Activated T-helper 1 cell treated with Interleukin-2 at 50 U/mL for 16 hours (primary cell): ENCODE results near the gene SNAPC4.

Source experiments
- DNase-seq: peaks from one replicate; pipeline ENCODE4 v3.0.0-alpha.2; 2020; ENCODE audit warnings: low read depth

Gene SNAPC4

DNA sequence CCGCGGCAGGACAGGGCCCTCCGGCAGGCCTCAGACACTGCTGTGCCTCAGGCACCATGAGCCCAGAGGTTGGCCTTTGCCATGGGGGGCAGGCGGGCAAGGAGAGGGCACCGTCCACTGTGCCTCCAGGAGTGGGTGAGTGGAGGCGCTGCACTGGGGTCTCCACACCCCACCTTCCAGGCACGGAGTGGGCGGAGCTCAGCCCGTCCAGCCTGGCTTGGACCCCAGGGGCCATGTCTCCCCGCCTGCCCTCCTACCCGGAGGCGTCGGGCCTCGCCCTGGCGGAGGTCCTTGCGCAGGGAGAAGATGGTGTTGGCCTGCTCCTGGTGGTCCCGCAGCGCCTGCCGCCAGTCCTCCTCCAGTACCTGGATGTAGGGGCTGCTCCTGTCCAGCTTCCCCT lies 29.9 kb downstream of the SNAPC4 start:
- DNase-seq: no peak

DNA sequence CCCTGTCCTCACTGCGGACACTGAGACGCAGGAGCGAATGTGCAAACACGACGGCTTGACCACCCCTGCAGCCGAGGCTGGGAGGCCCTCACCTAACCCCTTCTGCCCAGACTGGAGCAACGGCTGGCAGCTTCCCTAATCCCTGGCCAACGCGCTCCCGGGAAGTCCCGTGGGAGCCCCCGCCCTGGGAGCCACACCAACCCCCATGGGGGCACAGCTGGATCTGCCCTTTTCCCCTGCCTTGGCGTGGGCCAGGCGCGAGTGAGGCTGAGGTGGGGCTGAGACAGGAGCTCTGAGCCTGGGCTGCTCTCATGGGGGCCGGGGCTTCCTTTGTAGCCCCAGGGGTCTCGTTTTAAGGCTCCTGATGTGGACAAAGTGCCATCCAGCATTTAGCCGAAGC lies 31.8 kb downstream of the SNAPC4 start:
- DNase-seq: no peak

DNA sequence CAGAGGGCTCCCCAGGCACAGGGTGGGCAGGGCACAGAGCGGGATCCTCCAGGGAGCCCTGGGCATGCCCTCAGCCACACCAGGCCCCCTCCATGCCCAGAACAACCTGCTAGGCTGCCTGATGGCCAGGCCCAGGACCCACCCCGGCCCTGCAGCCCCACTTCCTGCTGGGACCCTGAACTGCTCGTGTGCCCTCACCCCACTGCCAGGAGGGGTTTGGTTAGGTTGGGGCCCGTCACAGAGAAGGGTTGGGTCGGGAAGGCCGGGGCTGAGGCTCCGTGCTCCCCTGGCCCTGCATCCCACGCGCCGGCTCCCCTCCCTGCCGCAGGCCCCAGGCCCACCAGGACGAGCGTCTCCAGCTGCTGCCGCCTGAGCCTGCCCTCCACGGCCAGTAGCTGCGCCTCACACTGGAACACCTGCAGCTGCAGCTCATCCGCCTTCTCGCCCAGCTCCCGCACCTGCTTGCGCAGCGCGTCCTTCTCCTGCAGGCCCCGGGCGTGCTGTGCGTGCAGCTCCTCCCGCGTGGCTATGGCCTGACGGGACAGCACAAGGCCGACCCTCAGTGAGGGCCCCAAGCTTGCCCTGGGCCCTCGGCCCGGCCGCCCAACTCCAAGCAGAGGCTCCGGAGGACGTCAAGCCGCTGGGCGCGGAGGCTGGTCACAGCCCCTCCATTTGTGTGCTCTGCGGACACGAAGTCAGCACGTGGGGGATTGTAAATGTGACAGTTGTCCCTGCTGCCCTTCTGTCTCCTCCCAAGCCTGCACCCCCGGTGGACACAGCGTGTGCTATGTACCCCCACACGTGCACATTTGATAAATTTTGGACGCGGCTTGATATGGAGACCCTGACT lies 32.4 kb downstream of the SNAPC4 start:
- no peak for DNase-seq

DNA sequence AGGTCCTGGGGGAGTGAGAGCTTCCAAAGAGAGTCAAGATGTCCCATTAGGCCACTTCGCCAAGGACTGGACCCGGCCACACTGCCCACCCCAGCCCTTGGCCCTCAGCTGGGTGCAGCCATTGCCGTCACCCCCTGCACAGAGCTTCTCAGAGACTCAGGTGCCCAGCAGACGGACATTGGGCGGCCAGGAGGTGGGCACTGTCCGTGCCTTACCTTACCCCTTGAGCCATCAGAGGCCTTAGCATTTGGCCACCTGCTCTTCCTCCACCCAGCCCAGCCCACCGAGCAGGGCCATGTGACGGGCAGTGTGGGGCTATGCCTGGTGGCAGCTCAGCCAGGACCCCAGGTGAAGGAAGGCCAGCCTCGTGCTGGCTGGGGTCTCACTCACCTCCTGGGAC lies 33.1 kb downstream of the SNAPC4 start:
- no peak for DNase-seq

DNA sequence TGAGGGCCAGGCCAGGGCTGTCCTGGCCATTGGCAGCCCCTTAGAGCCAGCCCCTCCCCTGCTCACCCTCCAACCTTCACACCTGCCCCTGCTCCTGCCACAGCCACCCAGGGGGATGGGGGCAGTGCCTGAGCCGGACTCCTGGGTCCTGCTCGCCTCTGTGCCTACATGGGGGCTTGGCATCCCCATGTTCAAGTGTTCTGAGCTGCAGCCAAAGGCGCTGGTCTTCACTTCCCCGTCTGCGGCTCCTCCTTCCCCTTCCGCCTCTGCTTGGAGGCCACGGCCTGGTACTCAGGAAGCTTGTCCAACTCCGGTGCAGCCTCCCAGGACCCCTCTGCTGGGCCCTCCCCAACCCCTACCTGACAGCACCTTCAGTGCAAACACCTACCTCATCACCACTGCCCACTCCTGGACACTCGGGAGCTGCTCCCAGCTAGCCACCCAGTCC lies 34.2 kb downstream of the SNAPC4 start:
- no peak for DNase-seq

DNA sequence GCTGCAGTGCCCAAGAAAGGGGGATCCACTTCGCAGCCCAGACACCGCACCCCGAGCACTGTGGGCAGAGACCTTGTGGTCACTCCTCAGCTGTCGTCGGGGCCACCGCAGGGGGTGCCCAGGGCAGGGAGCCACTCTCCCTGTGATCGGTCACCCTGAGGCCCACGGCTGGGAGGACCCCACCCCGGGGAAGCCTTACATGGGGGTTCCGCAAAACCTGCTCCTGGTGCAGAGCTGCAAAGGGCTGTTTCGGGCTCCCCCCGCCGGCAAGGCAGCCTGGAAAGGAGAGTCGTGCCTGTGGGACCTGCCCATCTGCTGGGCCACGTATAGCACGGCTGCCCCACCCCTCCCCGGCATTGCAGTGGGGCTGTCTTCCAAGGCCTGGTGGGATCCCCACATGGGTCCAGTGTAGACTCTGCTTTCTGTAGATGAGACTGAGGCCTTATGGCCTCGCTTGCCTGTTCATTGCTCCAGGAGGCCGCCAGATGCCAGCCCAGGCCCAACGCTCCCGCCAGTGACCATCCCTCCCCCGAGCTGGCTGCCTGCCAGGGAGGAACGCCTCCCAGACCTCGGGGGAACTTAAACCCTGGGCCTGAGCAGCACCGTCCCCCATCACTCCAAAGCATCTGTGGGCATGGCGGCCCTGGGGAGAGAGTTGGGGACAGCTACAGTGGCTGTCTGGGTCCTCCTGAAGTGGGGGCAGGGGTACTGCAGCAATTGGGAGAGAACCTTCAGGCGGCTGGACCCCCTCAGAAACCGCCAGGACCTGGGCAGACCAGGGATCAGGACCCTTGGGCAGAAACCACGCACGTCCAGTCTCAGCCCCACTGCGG lies 34.8 kb downstream of the SNAPC4 start:
- DNase-seq: no peak

DNA sequence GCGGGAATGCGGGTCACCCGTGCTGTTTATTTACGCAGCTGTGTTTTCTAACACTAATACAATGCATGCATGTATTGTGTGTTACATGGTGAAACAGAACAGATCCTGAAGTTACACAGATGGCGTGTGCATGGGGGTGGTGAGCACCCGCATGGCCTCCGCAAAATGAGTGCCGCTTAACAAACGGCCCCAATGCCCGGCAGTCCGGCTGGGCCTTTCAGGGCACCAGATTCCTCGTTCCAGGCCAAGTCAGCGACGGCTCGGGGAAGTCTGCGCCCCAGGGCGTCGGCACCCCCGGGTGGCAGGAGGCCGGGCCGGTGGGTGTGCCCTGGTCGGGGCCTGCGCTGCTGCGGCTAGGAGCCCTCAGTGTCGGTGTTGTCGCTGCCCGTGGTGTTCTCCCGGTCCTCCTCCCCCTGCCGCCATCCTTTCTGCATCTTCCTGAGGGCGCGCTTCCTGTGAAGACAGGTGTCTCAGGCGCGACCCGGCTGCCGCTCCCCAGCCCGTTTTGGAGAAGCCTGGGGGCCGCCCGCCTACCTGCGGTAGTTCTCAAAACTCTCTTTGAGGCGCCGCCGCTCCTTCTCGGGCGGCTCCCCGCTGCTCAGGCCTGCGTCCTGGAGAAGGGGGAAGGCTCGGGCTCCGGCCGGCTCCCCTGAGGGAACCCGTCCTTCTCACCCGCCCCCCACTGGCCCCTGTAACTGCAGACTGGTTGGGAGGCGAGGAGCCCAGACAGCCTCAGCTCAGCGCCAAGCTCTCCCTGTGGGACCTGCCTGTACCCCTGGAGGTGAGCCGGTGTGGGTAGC lies 35.8 kb downstream of the SNAPC4 start:
- no peak for DNase-seq

DNA sequence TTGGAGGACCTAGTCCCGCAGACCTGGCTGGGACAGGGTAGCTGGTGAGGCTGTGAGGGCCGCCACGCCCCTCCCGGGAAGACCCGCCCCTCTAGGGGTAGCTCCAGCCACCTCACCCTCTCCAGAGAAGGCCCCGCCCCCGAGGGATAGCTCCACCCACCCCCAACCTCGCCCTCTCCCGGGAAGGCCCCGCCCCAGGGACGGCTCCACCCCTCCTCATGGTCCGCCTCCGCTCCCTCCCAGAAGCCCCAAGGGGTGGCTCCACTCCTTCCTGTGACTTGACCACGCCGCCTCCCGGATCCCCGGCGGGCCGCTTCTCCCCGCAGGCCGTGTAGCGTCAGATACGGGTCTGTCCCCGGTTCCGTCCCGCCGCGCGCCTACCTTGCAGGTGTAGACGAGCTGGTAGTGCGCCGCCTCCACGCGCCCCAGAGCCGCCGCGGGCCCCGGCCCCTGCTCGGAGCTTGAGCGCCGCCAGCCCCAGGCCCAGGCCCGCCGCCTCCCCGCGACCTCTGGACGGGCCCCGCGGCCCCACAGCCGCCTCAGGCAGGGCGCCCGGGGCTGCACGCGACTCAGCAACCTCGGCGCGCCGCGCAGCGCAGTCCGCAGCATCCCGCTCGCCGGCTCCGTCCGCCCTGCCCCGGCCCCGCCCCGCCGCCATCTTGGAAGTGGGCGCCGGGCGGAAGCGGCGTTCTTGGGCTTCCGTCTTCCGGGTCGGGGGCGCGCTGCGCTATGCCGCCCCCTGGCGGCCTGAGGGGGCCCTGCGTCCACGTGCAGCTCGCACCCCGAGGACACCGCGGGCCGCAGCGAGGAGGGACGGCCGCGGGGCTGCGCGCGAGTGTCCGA lies 36.6 kb downstream of the SNAPC4 start, which contains the start of gene DNLZ:
TSS of gene DNLZ (minus strand) at position 639 of the 843 bp plus-strand sequence. CDS start at position 609, 30 bp downstream.
- peak; percentile 85 for DNase-seq

DNA sequence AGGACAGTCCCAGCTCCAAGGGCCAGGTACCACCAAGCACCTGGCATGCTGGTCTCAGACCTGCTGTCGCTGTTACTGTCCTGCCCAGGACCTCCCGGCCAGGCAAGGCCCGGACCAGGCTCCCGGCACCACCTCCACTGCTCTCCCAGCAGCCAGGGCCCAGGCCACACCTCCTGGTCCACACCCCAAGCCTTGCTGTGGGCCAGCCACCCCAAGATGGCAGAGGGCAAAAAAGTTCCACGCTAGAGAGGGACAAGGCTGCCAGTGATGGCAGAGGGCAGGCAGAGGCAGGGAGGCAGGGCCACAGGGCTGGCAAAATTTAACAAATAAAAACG lies 37.6 kb downstream of the SNAPC4 start:
- DNase-seq: no peak

DNA sequence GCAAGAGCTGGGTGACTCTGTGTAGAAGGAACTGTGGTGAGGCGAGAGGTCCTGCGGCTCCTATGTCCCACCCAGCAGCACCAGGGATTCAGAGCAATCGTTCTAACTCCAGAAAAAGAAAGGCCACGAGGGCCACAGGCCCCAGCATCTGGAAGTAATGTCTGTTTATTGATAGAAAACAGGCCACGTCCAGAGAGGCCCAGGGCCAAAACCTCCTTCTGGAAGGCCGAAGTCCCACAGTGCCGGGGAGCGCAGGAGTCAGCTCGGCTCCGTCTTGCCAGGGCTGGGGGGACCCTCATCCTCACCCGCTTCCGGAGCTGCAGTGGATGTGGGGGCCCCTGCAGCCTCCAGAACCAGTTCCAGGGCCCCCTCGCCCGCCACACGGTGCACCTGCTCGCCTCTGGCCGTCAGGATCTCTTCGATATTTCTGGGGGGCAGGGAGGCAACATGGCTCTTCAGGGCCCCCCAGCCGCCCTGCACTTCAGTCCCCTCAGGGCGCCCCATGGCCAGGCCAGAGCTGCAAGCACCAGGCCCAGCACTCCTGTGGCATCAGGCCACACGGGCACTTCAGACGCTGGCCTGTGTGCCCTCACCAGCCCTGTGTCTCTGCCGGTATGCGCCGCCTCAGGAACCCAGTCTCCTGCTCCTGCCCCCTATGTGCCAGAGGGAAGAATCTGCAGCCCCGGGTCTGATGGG lies 38.1 kb downstream of the SNAPC4 start:
- DNase-seq: no peak

DNA sequence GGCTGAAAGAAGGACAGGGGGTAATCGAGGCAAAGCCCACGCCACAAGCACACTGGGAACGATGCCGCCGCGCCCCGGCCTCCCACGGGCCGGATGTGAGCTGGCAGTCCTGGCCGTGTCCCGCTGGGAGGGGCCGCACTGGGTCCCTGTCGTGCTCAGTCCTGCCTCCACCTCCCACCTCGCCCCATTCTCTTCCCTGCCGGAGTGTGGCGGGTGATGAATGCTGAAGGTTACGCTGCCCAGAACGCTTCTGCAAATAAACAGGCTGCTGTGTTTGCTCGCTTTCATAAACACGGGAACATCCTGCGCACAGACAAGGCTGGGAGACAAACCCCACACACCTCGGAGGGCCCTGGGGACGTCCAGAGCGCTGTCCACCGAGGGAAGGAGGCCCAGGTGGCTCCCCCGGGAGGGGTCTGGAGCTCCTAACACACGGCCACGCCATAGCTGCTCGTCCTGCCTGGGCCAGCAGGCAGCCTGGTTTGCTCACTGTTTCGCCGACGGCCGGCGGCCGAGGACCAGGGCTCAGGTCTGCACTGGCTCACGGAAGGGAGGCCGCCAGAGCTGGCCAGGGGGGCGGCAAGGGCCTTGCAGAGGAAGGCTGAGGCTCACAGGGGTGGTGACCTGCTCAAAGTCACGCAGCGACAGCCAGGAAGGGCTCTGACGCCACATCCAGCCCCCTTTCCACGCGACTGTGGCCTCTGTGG lies 38.8 kb downstream of the SNAPC4 start:
- no peak for DNase-seq

DNA sequence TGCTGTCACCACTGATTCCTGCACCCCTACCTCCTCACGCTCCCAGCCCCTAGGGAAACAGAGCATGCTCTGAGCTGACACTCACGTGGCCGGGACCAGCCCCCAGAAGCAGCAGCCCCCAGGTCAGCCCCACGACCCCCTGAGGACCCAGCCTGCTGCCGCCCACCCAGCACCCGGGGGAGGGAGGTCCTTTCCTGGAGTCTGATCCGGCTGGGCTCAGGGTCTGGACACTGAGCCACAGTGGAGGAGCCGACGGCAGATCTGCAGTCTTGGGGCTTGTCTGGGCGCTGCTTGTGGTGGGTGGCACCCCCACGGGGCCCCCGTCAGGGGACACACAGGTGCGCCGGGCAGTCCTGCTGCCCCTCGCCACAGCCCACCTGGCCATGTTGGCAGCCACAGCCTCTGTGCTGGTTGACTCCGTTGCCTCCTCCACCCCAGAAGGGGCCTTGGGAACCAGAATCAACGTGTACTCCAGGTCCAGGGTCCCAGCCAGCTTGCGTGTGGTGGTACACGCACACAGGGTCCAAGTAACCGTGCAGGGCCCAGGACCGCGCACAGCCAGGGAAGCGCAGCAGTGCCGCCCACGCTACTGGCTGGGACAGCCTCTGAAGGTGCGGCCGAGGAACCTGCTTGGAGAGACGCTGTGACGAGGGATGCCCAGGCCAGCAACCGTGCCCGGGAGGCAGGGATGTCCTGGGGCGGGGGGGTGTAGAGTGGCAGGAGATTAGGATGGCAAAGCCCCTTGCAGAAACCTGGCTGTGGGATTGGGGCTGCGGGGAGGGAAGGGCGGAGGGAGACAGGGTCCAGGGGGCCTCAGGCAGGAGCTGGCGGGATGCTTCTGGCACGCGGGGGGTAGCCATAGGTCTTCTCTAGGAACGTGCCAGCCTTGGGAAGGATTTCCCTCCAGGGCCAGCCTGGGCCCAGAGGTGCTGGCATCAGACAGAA lies 39.9 kb downstream of the SNAPC4 start:
- DNase-seq: no peak

DNA sequence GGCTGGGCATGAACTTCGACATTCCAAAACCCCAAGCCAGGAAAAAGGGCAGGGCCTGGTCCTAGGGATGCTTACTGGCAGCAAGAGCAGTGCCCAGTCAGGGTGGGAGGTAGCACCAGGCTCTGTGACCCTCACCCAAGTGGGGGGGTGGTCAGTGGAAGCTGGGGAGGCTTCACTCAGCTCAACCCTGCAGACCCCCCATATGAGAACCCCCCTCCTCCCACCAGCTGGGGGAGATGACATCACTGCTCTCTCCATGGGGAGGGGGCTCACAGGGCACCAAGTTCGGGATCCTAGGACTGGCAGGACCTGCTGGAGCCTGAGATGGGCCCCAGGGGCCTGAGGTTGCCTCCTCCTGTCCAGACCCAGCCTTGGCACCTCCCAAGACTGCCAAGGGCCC lies 41.1 kb downstream of the SNAPC4 start:
- DNase-seq: no peak

DNA sequence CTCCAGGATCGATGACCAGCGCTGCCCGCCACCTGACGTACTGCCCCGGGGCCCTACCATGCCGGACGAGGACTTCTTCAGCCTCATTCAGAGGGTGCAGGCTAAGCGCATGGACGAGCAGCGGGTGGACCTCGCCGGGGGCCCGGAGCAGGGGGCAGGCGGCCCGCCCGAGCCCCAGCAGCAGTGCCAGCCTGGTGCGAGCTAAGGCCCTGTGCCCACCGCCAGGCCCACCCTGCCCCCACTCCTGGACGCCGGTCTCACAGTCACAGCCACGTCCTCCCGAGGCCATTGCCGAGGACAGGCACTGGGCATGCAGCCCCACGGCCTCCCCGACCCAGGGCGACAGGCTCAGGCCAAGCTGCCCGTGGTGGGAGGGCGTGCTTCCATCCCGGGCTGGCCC lies 42.0 kb downstream of the SNAPC4 start:
- no peak for DNase-seq

DNA sequence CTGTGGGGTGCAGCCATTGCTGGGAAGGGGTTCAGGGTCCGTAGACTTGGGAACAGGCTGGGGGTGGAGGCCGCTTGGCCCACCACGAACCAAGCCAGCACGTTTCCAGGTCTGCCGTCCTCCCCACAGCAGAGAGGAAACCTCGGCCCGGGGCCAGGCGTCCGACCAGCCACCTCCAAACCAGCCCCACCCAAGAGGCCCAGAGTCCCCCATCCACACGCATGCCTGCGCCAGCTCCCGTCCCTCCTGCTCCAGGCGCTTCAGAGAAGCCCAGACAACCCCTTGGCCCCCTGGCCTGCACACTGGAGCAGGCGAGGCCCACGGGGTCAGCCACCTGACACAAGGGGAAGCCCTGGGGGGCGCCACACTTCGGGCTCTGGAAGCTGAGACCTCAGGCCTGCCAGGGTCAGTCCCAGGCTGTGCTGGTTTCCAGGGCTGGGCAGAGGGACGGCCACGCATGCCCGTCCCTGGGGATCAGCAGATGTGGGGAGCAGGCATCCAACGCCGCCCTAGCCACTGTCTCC lies 42.7 kb downstream of the SNAPC4 start:
- DNase-seq: no peak

DNA sequence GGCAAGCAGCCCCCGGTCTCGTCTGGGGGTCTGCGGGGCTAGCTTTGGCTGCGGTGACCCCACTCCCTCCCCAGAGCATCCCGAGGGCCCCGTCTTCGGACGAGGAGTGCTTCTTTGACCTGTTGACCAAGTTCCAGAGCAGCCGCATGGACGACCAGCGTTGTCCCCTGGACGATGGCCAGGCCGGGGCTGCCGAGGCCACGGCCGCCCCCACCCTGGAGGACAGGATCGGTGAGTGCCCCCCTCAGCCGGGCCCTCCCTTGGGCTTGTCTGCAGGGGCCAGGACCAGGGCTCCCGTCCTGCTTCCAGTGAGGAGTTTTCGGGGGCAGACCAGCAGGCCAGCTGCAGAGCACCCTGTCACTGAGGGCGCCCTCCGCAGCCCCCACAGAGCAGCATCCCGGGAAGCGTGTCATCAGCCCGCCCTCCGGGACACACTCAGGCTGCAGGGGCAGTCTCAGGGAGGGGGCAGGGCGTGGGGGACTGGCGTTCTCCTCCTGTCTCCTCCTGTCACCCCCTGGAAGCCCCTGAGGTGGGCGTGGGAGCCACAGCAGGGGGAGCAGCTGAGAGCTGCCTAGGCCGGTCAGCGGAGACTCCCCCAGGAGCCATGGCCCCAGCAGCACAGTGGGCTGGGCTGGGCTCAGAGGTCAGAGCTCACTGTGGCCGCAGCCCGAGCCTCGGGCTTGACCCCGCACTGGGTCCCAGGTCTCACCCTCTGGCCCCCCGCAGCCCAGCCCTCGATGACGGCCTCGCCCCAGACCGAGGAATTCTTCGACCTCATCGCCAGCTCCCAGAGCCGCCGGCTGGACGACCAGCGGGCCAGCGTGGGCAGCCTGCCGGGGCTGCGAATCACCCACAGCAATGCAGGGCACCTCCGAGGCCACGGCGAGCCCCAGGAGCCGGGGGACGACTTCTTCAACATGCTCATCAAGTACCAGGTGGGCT lies 44.1 kb downstream of the SNAPC4 start:
- no peak for DNase-seq

DNA sequence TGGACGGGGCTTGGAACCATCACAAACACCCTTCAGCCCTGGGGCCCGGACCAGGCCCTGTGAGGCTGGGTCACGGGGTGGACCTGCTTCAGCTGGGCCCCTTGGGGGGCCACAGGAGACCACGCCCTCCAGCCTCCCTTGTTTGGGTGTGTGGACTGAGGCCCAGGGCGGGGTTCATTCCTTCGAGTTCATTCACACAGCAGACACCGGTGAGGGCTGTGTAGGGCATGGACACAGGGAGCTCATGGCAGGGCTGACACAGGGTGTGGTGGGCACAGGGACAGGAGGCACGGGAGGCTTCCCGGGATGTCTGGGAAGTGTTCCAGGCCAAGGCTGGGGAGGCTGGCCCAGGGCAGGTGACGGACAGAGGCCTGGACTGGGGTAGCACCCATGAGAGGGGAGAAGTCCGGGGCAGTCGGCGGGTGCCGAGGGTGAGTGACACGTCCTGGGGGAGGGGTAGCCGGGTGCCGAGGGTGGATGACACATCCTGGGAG lies 45.3 kb downstream of the SNAPC4 start:
- no peak for DNase-seq
